Panc1 (cell line): ENCODE data around the gene OR7C2.

Experiments used
- CTCF ChIP-seq: fragments of 450-650 bp; IDR thresholded peaks from 2 replicates; pipeline ENCODE4 v1.5.1; 2017; ENCODE audit warnings: mild to moderate bottlenecking
- POLR2AphosphoS5 ChIP-seq: IDR thresholded peaks from 2 replicates; pipeline ENCODE4 v1.6.1; 2012; ENCODE audit warnings: mild to moderate bottlenecking, low read depth, low read length, moderate library complexity
- SIN3A ChIP-seq: IDR thresholded peaks from 2 replicates; pipeline ENCODE4 v1.6.1; 2012; ENCODE audit warnings: low read depth, mild to moderate bottlenecking, low read length, moderate library complexity, borderline replicate concordance; ENCODE audit not compliant: insufficient read depth

GRCh38 chr19:14971474-14971873, 30.2 kb downstream of the OR7C2 start:
- TF ChIP-seq CTCF (no peak), POLR2AphosphoS5 (no peak), SIN3A (no peak)
